LoVo (cell line): ENCODE results near the gene SEMA4C.
A peak's percentile ranks its signal among the peaks of the same experiment; 100 is the strongest.

Source experiments
- DNase-seq: peaks from one replicate; pipeline ENCODE4 v3.0.0-alpha.2; 2016; ENCODE audit warnings: low spot score

SEMA4C gene

DNA sequence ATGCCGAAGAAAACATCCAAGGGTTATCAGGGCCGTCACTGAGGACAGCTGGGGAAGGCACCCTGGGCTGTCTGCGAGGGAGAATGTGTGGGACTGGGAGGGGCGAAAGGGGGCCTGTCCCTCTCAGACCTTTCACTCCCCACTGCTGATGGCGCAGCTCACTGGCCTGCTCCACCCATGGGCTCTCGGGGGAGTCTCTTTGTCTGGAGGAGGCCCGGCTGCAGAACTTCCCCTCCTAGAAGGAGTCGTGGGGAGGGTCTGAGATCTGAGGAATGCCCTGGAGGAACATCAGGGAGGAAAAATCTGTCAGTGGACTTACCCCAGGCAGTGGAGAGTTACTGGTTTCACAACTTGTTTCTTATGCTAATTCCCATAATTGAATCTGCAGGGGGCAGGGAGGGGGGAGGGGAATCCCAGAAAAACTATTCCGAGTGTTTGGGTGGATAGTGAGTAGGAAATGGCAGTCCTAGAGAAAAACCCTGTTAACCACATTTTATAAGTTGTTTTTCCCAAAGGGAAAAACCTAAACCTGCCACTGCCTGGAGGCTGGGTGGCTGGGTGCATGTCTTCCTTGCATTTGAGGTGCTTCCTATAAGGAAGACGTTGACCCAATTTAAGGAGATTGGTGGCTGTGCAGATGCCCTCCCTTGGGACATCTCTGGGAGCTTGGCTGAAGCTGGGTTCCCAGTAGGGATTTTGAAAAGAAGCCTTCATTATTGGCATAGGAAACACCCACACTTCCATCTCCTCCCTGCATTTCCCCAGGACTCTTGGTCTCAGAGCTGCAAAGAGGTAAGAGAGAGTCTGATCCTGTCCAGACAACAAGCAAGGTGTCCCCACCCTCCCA lies 11.7 kb upstream of the SEMA4C start:
- no peak for DNase-seq

DNA sequence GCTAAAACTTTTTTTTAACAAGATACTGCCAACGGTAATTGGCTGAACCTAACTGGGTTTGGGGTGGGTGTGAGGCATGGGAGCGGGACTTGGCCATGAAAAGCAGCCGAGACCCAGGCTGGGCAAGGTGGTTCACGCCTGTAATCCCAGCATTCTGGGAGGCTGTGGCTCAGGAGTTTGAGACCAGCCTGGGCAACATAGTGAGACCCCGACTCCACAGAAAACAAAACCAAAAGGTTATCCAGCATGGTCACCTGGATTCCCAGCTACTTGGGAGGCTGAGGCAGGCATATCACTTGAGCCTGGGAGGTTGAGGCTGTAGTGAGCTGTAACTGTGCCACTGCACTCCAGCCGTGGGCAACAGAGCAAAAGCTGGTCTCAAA lies 11.0 kb upstream of the SEMA4C start:
- DNase-seq: no peak

- no peak for DNase-seq
Measured at GRCh38 chr2:96879545-96880040, 9.7 kb upstream of the SEMA4C start.

- DNase-seq: no peak
Measured at GRCh38 chr2:96878796-96879544, 9.1 kb upstream of the SEMA4C start.

GRCh38 chr2:96878171-96878570 lies 8.3 kb upstream of the SEMA4C start:
- no peak for DNase-seq

GRCh38 chr2:96877631-96878092 lies 7.8 kb upstream of the SEMA4C start:
- DNase-seq: no peak

DNA sequence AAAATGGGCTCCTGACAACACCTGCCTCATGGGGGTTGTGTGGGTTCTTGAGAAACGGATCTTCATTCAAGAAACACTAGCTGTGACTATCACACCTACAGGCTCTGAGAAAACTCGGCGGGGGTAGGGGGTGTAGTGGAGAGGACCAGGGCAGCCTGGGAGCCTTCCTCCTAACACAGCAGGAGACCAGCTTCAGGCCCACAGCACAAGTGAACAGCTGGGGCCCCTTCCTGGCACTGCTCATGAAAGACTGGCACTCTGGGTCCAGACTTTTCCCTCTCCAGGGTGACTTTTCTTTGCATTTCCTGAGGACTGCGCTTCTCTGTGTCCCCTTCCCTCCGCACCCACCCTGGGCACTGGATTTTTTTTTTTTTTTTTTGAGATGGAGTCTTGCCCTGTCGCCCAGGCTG lies 7.2 kb upstream of the SEMA4C start:
- DNase-seq: no peak

- DNase-seq: no peak
Measured at GRCh38 chr2:96876269-96877041, 6.6 kb upstream of the SEMA4C start.

DNA sequence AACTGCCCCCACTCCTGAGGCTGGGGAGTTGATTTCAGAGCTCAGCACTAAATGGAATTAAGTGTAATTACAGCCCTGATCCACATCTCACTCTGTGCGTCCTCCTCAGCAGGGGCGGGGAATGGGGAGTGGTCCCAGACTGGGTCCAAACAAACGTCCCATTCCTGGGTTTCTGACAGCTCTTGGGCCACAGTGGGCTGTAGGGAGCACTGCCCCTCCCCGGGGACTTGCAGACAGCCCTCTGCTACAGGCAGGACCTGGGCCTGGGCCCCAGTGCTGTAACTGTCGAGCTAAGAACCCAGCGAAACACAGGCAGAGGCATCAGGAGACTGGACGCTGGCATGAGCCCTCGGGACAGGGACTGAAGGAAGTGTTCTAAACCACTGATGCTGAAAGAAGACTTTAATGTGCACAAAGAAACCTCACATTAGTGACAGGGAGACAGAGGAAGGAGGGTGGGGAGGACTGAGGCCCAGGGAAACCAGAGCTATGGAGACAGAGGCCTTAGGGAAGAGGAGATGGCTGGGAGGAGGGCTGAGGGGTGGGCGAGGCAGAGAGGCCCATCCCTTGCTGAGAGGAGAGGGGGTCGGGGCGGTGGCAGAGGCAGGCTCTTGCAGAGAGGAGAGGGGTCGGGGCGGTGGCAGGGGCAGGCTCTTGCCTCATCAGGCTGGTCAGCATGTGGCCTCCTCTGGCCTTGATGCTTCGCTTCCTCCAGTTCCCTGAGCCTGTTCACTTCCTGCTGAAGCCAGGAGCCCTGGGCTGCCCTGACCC lies 5.8 kb upstream of the SEMA4C start:
- DNase-seq: no peak

GRCh38 chr2:96874198-96874831 lies 4.4 kb upstream of the SEMA4C start:
- DNase-seq: no peak

DNA sequence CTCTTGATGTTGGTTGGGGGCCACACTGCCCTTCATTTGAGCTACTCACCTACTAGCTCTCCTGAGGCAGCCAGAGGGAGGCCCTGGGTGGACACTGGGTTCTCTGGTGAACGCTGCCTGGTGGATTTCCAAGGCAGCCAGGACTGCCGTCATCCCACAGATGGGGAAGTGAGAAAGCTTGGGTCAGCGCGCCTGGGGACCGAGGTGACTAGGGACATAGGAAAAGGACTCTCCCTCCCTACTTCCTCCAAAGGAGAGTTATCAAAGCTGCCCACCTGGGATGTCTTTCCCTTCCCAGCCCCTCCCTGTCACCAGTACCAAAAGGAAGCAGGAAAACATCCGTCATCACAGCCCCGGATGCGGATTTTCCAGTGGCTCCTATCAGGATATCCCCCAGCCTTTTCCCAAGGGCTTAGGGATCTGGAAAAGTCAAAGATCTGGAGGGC lies 3.8 kb upstream of the SEMA4C start:
- no peak for DNase-seq

GRCh38 chr2:96872591-96873349 lies 2.9 kb upstream of the SEMA4C start:
- DNase-seq: no peak

DNA sequence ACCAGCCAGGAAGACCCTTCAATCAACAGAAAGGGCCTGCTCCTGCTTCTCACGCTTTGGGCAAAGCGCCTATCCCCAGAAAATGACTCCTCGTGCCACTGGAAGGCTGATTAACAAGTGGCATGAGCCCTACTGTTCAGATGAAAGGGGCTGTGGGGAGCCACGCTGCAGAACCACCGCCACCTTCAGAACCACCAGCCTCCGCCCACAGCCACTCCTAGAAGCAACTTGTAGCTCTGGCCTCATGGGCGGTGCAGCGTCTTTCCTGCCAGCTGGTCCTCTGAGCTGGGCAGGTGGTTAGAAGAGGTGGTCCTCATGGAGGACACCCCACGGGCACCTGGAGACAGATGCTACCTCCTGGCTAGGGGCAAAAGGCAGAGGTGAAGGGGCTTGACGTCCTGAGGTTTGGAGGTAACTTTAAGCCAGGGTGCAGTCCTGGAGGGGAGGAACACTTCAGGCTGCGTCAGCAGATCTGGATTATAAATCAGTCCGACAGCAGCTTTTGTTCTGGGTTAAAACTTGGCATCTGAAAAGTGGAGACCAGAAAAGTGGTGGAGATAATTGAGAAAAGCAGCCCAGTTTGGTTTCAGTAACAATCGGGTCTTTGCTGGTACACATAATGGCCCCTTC lies 861 bp upstream of the SEMA4C start:
- no peak for DNase-seq

DNA sequence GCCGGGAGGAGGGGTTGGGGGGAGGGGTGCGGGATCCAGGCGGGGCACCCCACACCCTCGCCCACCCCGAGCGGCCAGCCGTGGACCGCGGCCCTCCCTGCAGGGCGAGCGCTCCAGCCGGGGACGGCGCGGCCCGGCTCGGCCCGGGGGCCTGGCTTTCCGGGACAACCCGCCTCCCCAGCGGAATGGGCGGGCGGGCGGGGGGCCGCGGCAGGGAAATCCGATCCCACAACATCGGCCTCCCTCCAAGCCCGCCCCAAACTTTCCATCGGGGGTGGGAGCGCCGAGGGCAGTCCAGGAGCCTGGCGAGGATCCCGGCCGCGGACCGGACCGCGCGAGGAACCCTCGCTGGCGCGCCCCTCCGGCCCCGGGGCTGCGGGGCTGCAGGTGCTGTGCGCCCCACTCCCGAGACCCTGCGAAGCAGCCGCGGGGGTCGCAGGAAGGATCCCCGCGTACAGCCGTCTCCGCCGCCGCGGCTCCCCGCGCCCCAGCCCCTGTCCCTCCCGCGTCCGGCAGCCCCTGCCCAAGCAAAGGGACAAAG lies 529 bp downstream of the SEMA4C start:
- DNase-seq: no peak

DNA sequence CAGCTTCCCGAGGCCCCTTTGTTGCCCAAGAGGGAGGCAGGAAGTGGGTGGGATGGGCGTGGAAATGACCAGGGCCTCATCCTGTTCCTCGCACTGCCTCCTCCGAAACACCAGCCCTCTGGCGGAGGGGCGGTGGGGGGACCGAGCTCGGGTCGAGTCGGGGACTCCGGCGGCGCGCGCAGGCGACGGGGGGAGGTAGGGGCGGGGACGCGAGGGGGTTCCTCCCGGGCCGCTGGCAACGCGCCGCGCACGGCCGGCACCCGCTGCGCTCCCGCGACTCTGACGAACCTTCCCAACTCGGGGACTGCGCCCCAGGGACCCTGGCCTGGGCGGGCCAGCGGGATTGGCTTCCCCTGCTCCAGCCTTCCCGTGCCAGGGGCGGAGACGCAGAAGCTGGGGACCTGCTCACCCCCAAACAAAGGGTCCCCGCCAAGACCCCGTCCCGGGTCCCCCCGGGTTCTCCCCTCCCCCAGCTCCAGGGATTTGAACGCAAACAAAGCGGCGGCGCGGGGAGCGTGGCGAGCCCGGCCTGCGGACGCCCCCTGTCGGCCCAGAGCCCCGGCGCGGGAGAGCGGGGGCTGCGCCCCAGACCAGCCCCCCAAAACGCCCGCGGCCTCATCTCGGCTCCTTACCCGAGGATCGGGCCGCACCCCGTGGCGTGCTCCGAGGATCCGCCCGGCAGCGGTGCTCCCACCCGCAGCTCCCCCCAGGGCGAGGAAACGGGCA lies 1.2 kb downstream of the SEMA4C start:
- peak; percentile 81 for DNase-seq

DNA sequence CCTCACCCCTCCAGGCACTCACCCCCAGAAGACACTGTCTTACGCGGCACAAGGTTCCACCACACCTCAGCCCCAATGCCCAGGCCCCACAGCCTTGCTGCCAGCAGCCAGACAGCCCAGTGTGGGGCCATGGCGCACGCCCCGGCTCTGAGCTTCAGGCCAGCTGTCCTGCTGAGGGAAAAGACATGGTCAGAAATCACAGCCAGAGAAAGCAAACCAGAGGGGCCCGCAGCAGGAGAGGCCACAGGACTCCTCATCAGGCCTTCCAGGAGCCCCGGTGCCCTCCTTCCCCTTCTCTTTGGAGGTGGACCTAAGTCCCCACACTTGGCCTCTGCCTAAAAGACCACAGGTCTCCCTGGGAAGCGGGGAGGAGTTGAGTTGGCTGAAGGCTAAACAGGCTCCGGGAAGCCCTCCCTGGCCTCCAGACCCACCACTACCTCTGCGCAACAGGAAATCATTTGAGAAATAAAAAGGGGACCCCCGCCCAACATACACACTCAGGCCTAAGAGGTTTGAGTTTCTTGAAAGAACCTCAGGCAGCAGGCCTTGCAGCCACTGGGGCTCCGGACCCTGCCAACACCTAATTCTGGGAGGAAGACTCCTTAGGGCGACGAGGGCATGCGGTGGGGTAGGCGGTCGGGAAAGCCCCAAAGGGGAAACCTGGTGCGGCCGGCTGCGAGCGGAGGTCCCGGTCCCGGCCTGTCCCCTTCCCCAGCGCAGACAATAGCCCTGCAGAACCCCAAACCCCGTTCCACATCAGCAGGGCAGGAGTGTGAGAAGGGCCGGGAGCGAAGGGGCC lies 1.9 kb downstream of the SEMA4C start:
- no peak for DNase-seq

- DNase-seq: no peak
Measured at GRCh38 chr2:96866986-96867755, 2.7 kb downstream of the SEMA4C start.
